Astrocyte (in vitro differentiated cells and primary cell): Measurements from ENCODE around the gene ATF2.

ENCODE experiments used
- EZH2 ChIP-seq: IDR thresholded peaks from 2 replicates; pipeline ENCODE4 v1.6.1; 2012; ENCODE audit warnings: mild to moderate bottlenecking, low read length, inconsistent platforms; ENCODE audit not compliant: insufficient read depth
- TF ChIP-seq, protein P1 (sequence below): IDR thresholded peaks from 2 replicates; pipeline ENCODE4 v1.5.1; 2011; ENCODE audit warnings: low read depth, mild to moderate bottlenecking, inconsistent platforms, low read length, moderate library complexity; ENCODE audit not compliant: insufficient read depth

DNA sequence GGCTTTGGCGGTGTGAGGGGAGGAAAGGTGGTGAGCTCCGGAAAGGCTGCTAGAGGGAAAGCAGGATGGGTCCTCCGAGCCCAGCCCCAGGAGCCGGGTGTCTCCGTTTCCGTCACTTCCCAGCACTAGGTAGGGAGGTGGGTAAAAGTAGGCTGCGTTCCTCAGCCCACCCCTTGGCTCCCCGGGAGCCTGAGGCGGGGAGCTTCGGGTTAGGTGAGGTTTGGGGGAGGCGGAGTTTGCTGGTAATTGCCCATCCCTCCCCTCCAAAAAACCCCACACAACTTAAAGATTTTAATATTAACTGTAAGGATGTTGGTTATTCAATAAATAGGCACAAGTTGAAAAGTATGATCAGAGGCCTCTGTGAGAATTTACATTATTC is 552 bp upstream of the ATF2 start:
- TF ChIP-seq, protein P1, sequence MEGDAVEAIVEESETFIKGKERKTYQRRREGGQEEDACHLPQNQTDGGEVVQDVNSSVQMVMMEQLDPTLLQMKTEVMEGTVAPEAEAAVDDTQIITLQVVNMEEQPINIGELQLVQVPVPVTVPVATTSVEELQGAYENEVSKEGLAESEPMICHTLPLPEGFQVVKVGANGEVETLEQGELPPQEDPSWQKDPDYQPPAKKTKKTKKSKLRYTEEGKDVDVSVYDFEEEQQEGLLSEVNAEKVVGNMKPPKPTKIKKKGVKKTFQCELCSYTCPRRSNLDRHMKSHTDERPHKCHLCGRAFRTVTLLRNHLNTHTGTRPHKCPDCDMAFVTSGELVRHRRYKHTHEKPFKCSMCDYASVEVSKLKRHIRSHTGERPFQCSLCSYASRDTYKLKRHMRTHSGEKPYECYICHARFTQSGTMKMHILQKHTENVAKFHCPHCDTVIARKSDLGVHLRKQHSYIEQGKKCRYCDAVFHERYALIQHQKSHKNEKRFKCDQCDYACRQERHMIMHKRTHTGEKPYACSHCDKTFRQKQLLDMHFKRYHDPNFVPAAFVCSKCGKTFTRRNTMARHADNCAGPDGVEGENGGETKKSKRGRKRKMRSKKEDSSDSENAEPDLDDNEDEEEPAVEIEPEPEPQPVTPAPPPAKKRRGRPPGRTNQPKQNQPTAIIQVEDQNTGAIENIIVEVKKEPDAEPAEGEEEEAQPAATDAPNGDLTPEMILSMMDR = no peak
- no peak for TF ChIP-seq EZH2
